SK-N-SH (cell line): ENCODE data around the gene STON2. TPM values are rescaled to one million over a fixed set of nuclear protein-coding genes. Genes with fewer than 3 reads are reported as not detected.

Experiments
- CTCF ChIA-PET: fragments of 300-600, 350-600 bp; formaldehyde crosslinking; extraction: SDS; loops from one replicate; lab custom pipeline; 2021; lab: Yijun Ruan, JAX
- POLR2A ChIA-PET: fragments of 350-600 bp; sonication (Branson Sonifier 250); formaldehyde crosslinking; extraction: SDS; loops from one replicate; lab custom pipeline; 2020; ENCODE audit warnings: antibody characterized with exemption, inconsistent platforms; lab: Yijun Ruan, JAX
- DNase-seq: peaks from one replicate; pipeline ENCODE4 v3.0.0; 2012
- H2AFZ ChIP-seq: fragments of 200-600 bp; sonication (generic); 2 replicates; pipeline ENCODE4 v1.8.1; 2016; ENCODE audit warnings: antibody characterized with exemption, mild to moderate bottlenecking, low read depth
- H3F3A ChIP-seq: fragments of 200-600 bp; sonication (generic); replicated peaks from 2 replicates; pipeline ENCODE3; 2016; ENCODE audit warnings: antibody characterized with exemption, mild to moderate bottlenecking; ENCODE audit not compliant: insufficient read depth
- H3K27ac ChIP-seq, 2 experiments: fragments of 200-500 bp in 1 of 2; fragments of 200-600 bp in 1 of 2; sonication (Bioruptor generic) in 1 of 2; sonication (generic), shearing (Covaris generic) in 1 of 2; 2 replicates each; pipeline versions ENCODE4 v1.5.1 to v1.6.1; 2014 to 2016; ENCODE audit warnings: low read depth in 2 of 2, inconsistent platforms in 1 of 2, low read length in 1 of 2, mild to moderate bottlenecking in 1 of 2, mixed read lengths in 1 of 2
- H3K27me3 ChIP-seq: fragments of 200-600 bp; sonication (generic), shearing (Covaris generic); 2 replicates; pipeline ENCODE4 v1.6.1; 2016; ENCODE audit warnings: mixed run types; ENCODE audit not compliant: insufficient read depth
- H3K36me3 ChIP-seq, 2 experiments: fragments of 200-500 bp in 1 of 2; fragments of 200-600 bp in 1 of 2; sonication (Bioruptor generic) in 1 of 2; sonication (generic) in 1 of 2; replicated peaks in 1 of 2; 2 replicates each; pipeline versions ENCODE3 to v1.5.1; 2014 to 2016; ENCODE audit warnings: low read length in 1 of 2, mild to moderate bottlenecking in 1 of 2; ENCODE audit not compliant: insufficient read depth in 2 of 2, control insufficient read depth in 1 of 2
- H3K4me1 ChIP-seq, 2 experiments: fragments of 200-500 bp in 1 of 2; fragments of 200-600 bp in 1 of 2; sonication (Bioruptor generic) in 1 of 2; sonication (generic), shearing (Covaris generic) in 1 of 2; 2 replicates each; pipeline versions ENCODE4 v1.5.1 to v1.6.1; 2014 to 2016; ENCODE audit warnings: low read depth in 1 of 2, low read length in 1 of 2, mixed run types in 1 of 2; ENCODE audit not compliant: insufficient read depth in 2 of 2, control insufficient read depth in 1 of 2
- H3K4me2 ChIP-seq: fragments of 200-600 bp; sonication (generic), shearing (Covaris generic); 2 replicates; pipeline ENCODE4 v1.6.1; 2017; ENCODE audit warnings: mixed run types
- H3K4me3 ChIP-seq, 2 experiments: fragments of 200-500 bp in 1 of 2; fragments of 200-600 bp in 1 of 2; sonication (Bioruptor generic) in 1 of 2; sonication (generic), shearing (Covaris generic) in 1 of 2; 2 replicates each; pipeline versions ENCODE4 v1.5.1 to v1.8.1; 2014 to 2016; ENCODE audit warnings: low read depth in 2 of 2, inconsistent platforms in 1 of 2, low read length in 1 of 2, mild to moderate bottlenecking in 1 of 2, mixed read lengths in 1 of 2, moderate library complexity in 1 of 2
- H3K79me2 ChIP-seq: fragments of 200-600 bp; sonication (generic); 2 replicates; pipeline ENCODE4 v1.8.1; 2017; ENCODE audit warnings: mild to moderate bottlenecking; ENCODE audit not compliant: insufficient read depth
- H3K9ac ChIP-seq: fragments of 200-600 bp; sonication (generic); 2 replicates; pipeline ENCODE4 v1.6.1; 2017; ENCODE audit warnings: mixed run types
- H3K9me2 ChIP-seq: fragments of 200-600 bp; sonication (generic); 2 replicates; pipeline ENCODE4 v1.6.1; 2017; ENCODE audit warnings: mixed run types
- H3K9me3 ChIP-seq: fragments of 200-600 bp; sonication (generic); 2 replicates; pipeline ENCODE4 v1.6.1; 2017; ENCODE audit warnings: mixed run types, mild to moderate bottlenecking, moderate library complexity
- H4K20me1 ChIP-seq: fragments of 200-600 bp; sonication (generic); 2 replicates; pipeline ENCODE4 v1.6.1; 2017; ENCODE audit warnings: mild to moderate bottlenecking, mixed run types; ENCODE audit not compliant: insufficient read depth
- EZH2phosphoT487 ChIP-seq: fragments of 200-600 bp; sonication (generic); IDR thresholded peaks from 2 replicates; pipeline ENCODE4 v1.6.1; 2017; ENCODE audit warnings: low read depth, mixed run types, mild to moderate bottlenecking, antibody characterized with exemption, moderate library complexity, borderline replicate concordance
- FOXJ3 ChIP-seq: sonication (generic); formaldehyde crosslinking; IDR thresholded peaks from 2 replicates; pipeline ENCODE4 v1.5.1; 2020; ENCODE audit warnings: mild to moderate bottlenecking, missing genetic modification reagents
- GABPA ChIP-seq: IDR thresholded peaks from 2 replicates; pipeline ENCODE4 v1.4.0; 2012; ENCODE audit warnings: low read depth, mild to moderate bottlenecking
- IRF3 ChIP-seq: fragments of 150-350 bp; IDR thresholded peaks from 2 replicates; pipeline ENCODE4 v1.6.1; 2016; ENCODE audit warnings: mild to moderate bottlenecking, low read depth, low read length
- JUND ChIP-seq: IDR thresholded peaks from 2 replicates; pipeline ENCODE4 v1.4.0; 2012
- MEF2A ChIP-seq: IDR thresholded peaks from 2 replicates; pipeline ENCODE4 v1.4.0; 2012; ENCODE audit warnings: low read depth, borderline replicate concordance
- MXI1 ChIP-seq: IDR thresholded peaks from 2 replicates; pipeline ENCODE4 v1.6.1; 2012; ENCODE audit warnings: mild to moderate bottlenecking, low read depth, low read length, improper control_type of control experiment
- NFIC ChIP-seq: IDR thresholded peaks from 2 replicates; pipeline ENCODE4 v1.4.0; 2012; ENCODE audit warnings: borderline replicate concordance
- NRF1 ChIP-seq: IDR thresholded peaks from 2 replicates; pipeline ENCODE4 v1.6.1; 2012; ENCODE audit warnings: low read depth, mild to moderate bottlenecking, low read length
- PBX3 ChIP-seq: IDR thresholded peaks from 2 replicates; pipeline ENCODE4; 2012
- POLR2AphosphoS5 ChIP-seq: IDR thresholded peaks from 2 replicates; pipeline ENCODE4 v1.6.1; 2012; ENCODE audit warnings: low read depth, low read length
- RCOR1 ChIP-seq: fragments of 150-350 bp; IDR thresholded peaks from 2 replicates; pipeline ENCODE4 v1.6.1; 2017; ENCODE audit warnings: antibody characterized with exemption, low read length
- RXRA ChIP-seq: IDR thresholded peaks from 2 replicates; pipeline ENCODE4 v1.4.0; 2012; ENCODE audit warnings: low read depth, mild to moderate bottlenecking, borderline replicate concordance
- SIN3A ChIP-seq: IDR thresholded peaks from 2 replicates; pipeline ENCODE4 v1.6.1; 2012; ENCODE audit warnings: low read depth, mild to moderate bottlenecking, low read length, moderate library complexity, borderline replicate concordance
- SMC3 ChIP-seq: IDR thresholded peaks from 2 replicates; pipeline ENCODE4 v1.6.1; 2012; ENCODE audit warnings: low read depth, low read length, improper control_type of control experiment
- TCF12 ChIP-seq: IDR thresholded peaks from 2 replicates; pipeline ENCODE4 v1.4.0; 2012
- TEAD4 ChIP-seq: IDR thresholded peaks from 2 replicates; pipeline ENCODE4 v1.4.0; 2012; ENCODE audit warnings: mild to moderate bottlenecking, borderline replicate concordance; ENCODE audit not compliant: insufficient read depth
- YY1 ChIP-seq: IDR thresholded peaks from 2 replicates; pipeline ENCODE4 v1.4.0; 2012; ENCODE audit warnings: low read depth, mild to moderate bottlenecking
- WGBS: methylation state at CpG from one replicate; pipeline ENCODE4 v1.1.6; 2017; ENCODE audit warnings: low lambda C conversion rate; 5-methylcytosine and 5-hydroxymethylcytosine counted together
- polyA plus RNA-seq, 3 experiments: library from polyadenylated mRNA; depleted of rRNA; stranded (reverse); fragments of >200 nt; gene quantifications; 2 replicates each; pipeline ENCODE4 v1.2.3, GENCODE V29; 2012

STON2 gene
- polyA plus RNA-seq, 1 of the 3 experiments (the other 2 are of a cell fraction) = not detected

GRCh38 chr14:81429028-81429427 lies 28.9 kb upstream of the STON2 start:
- Histone ChIP-seq H3K4me3 (no peak overlapping the region), H3K4me1 (peaks cover 3 to 9% of the 10 kb centered on the region in 2 experiments; a peak in 2 of 4 replicates), H3K9me2 (no peaks in the 10 kb centered on the region), H3K27me3 (peaks cover 5% of the 10 kb centered on the region; the same call in 1 of the 2 replicates), H3K79me2 (no peaks in the 10 kb centered on the region), H3F3A (no peaks in the 10 kb centered on the region), H3K27ac (no peak overlapping the region), H4K20me1 (no peaks in the 10 kb centered on the region), H3K9me3 (no peaks in the 10 kb centered on the region), H3K36me3 (no peaks in the 10 kb centered on the region), H3K4me2 (no peak overlapping the region), H3K9ac (no peak overlapping the region), H2AFZ (no peak overlapping the region)
- 88% methylated on average over 1 of the region's 1 CpG for WGBS
- DNase-seq = no peak
- ChIA-PET POLR2A (no interaction called here), CTCF (interaction anchor here (0.6 to 2.0 kb wide), 3 partner anchors 17 to 159 kb away, joined by 3 to 6 read pairs (median 5); no protein-coding TSS in a partner anchor)
- no peak for TF ChIP-seq SIN3A
- no peak for TF ChIP-seq YY1
- TF ChIP-seq MXI1 = no peak
- TF ChIP-seq RCOR1 = no peak
- TF ChIP-seq EZH2phosphoT487 = no peak
- TF ChIP-seq SMC3 = no peak
- TF ChIP-seq RXRA = no peak
- TF ChIP-seq TEAD4 = no peak
- TF ChIP-seq JUND = no peak
- TF ChIP-seq NRF1 = no peak
- TF ChIP-seq MEF2A = no peak
- TF ChIP-seq PBX3 = no peak
- no peak for TF ChIP-seq TCF12
- TF ChIP-seq POLR2AphosphoS5 = no peak
- TF ChIP-seq NFIC = no peak
- no peak for TF ChIP-seq GABPA
- TF ChIP-seq IRF3 = no peak
- no peak for TF ChIP-seq FOXJ3 (CRISPR knock-in tag)
